IMR-90 (cell line): Measurements from ENCODE around the gene CBR1. TPM values are rescaled to one million over a fixed set of nuclear protein-coding genes. Genes with fewer than 3 reads are reported as not detected.
A peak's percentile ranks its signal among the peaks of the same experiment; 100 is the strongest.

Experiments
- ATAC-seq: fragments of 200-7000 bp; cut with Tn5 transposase; 2 replicates; pipeline ENCODE4 v1.9.1; 2020; ENCODE audit warnings: low read depth, mild to moderate bottlenecking, moderate library complexity
- BruUV-seq: library from RNA; stranded (reverse); fragments of 400-500 nt; replicated peaks from 2 replicates; lab custom pipeline; 2021; lab: Mats Ljungman, UMichigan
- CTCF ChIA-PET: fragments of 300-600 bp; formaldehyde crosslinking; extraction: SDS; loops from one replicate; lab custom pipeline; 2021; ENCODE audit warnings: antibody characterized with exemption; lab: Yijun Ruan, JAX
- POLR2A ChIA-PET: fragments of 300-600 bp; sonication (Branson Sonifier 250); formaldehyde crosslinking; loops from one replicate; lab custom pipeline; 2022; ENCODE audit warnings: antibody characterized with exemption; ENCODE audit not compliant: unreplicated experiment; lab: Charles Lee
- DNase-seq: peaks from one replicate; pipeline ENCODE4 v3.0.0; 2013
- H2AFZ ChIP-seq: replicated peaks from 2 replicates; pipeline ENCODE3; 2013; ENCODE audit warnings: low read length, mild to moderate bottlenecking; ENCODE audit not compliant: poor library complexity
- H2AK5ac ChIP-seq: 2 replicates; pipeline ENCODE4 v1.6.1; 2013; ENCODE audit warnings: low read depth, low read length, inconsistent platforms
- H2AK9ac ChIP-seq: replicated peaks from 2 replicates; pipeline ENCODE3; 2013; ENCODE audit warnings: mild to moderate bottlenecking, low read depth, low read length, moderate library complexity; ENCODE audit not compliant: poor library complexity
- H2BK120ac ChIP-seq: 2 replicates; pipeline ENCODE4 v1.6.1; 2013; ENCODE audit warnings: low read depth, low read length, inconsistent platforms
- H2BK15ac ChIP-seq: 3 replicates; pipeline ENCODE4 v1.6.1; 2013; ENCODE audit warnings: low read depth, low read length, inconsistent platforms
- H2BK20ac ChIP-seq: 2 replicates; pipeline ENCODE4 v1.6.1; 2013; ENCODE audit warnings: low read depth, mild to moderate bottlenecking, inconsistent platforms, low read length, moderate library complexity
- H2BK5ac ChIP-seq: 2 replicates; pipeline ENCODE4 v1.6.1; 2013; ENCODE audit warnings: mild to moderate bottlenecking, low read depth, low read length, inconsistent platforms; ENCODE audit not compliant: poor library complexity, severe bottlenecking
- H3K14ac ChIP-seq: replicated peaks from 2 replicates; pipeline ENCODE4 v1.6.1; 2013; ENCODE audit warnings: low read depth, low read length, inconsistent platforms
- H3K18ac ChIP-seq: 2 replicates; pipeline ENCODE4 v1.6.1; 2013; ENCODE audit warnings: low read depth, low read length, control low read depth
- H3K23ac ChIP-seq: 2 replicates; pipeline ENCODE4 v1.6.1; 2013; ENCODE audit warnings: low read depth, low read length, inconsistent platforms
- H3K27ac ChIP-seq: 2 replicates; pipeline ENCODE4 v1.5.1; 2013; ENCODE audit warnings: mild to moderate bottlenecking, control low read depth, low read length; ENCODE audit not compliant: insufficient read depth
- H3K27me3 ChIP-seq: 2 replicates; pipeline ENCODE4 v1.6.1; 2013; ENCODE audit warnings: low read length; ENCODE audit not compliant: control insufficient read depth, insufficient read depth
- H3K36me3 ChIP-seq: 2 replicates; pipeline ENCODE4 v1.6.1; 2013; ENCODE audit warnings: low read length, mixed read lengths; ENCODE audit not compliant: control insufficient read depth, insufficient read depth
- H3K4ac ChIP-seq: 2 replicates; pipeline ENCODE4 v1.6.1; 2013; ENCODE audit warnings: low read depth, low read length, inconsistent platforms
- H3K4me1 ChIP-seq: 2 replicates; pipeline ENCODE4 v1.6.1; 2013; ENCODE audit warnings: low read length, mixed read lengths; ENCODE audit not compliant: control insufficient read depth, insufficient read depth
- H3K4me2 ChIP-seq: 2 replicates; pipeline ENCODE4 v1.6.1; 2013; ENCODE audit warnings: low read depth, mild to moderate bottlenecking, control low read depth, low read length, moderate library complexity
- H3K4me3 ChIP-seq: 2 replicates; pipeline ENCODE4 v1.5.1; 2013; ENCODE audit warnings: low read depth, mild to moderate bottlenecking, control low read depth, low read length, moderate library complexity; ENCODE audit not compliant: insufficient read depth
- H3K56ac ChIP-seq: 2 replicates; pipeline ENCODE4 v1.6.1; 2013; ENCODE audit warnings: low read length, inconsistent platforms; ENCODE audit not compliant: insufficient read depth; ENCODE audit errors: extremely low read depth
- H3K79me1 ChIP-seq, 2 experiments: 2 replicates each; pipeline ENCODE4 v1.6.1; 2013; ENCODE audit warnings: low read length in 2 of 2, inconsistent platforms in 1 of 2, low read depth in 1 of 2
- H3K9ac ChIP-seq: 2 replicates; pipeline ENCODE4 v1.6.1; 2013; ENCODE audit warnings: low read depth, low read length, control low read depth
- H3K9me1 ChIP-seq: 2 replicates; pipeline ENCODE4 v1.6.1; 2013; ENCODE audit warnings: low read length, inconsistent platforms; ENCODE audit not compliant: insufficient read depth
- H3K9me3 ChIP-seq: 2 replicates; pipeline ENCODE4 v1.6.1; 2013; ENCODE audit warnings: low read length; ENCODE audit not compliant: control insufficient read depth, insufficient read depth
- H4K20me1 ChIP-seq: 2 replicates; pipeline ENCODE4 v1.6.1; 2013; ENCODE audit warnings: low read length, inconsistent platforms; ENCODE audit not compliant: insufficient read depth
- H4K5ac ChIP-seq: 2 replicates; pipeline ENCODE4 v1.6.1; 2013; ENCODE audit warnings: mild to moderate bottlenecking, low read depth, low read length, control low read depth
- H4K8ac ChIP-seq, 2 experiments: 2 replicates each; pipeline ENCODE4 v1.6.1; 2013; ENCODE audit warnings: low read depth in 2 of 2, low read length in 2 of 2, control low read depth in 1 of 2, inconsistent platforms in 1 of 2
- H4K91ac ChIP-seq: 2 replicates; pipeline ENCODE4 v1.6.1; 2013; ENCODE audit warnings: low read depth, low read length, inconsistent platforms; ENCODE audit not compliant: insufficient read depth
- CEBPB ChIP-seq: IDR thresholded peaks from 2 replicates; pipeline ENCODE4 v1.6.1; 2012; ENCODE audit warnings: low read depth, low read length, improper control_type of control experiment
- CHD1 ChIP-seq: IDR thresholded peaks from 2 replicates; pipeline ENCODE4 v1.6.1; 2012; ENCODE audit warnings: low read depth, low read length, improper control_type of control experiment
- CTCF ChIP-seq: conservative IDR thresholded peaks from 2 replicates; pipeline ENCODE4 v1.5.1; 2012; ENCODE audit warnings: mild to moderate bottlenecking, low read depth, low read length, improper control_type of control experiment
- ELK1 ChIP-seq: fragments of 150-350 bp; IDR thresholded peaks from 2 replicates; pipeline ENCODE4 v1.6.1; 2016; ENCODE audit warnings: low read depth, mild to moderate bottlenecking, low read length, moderate library complexity, borderline replicate concordance
- FOS ChIP-seq: fragments of 150-350 bp; IDR thresholded peaks from 2 replicates; pipeline ENCODE4 v1.6.1; 2016; ENCODE audit warnings: low read depth, low read length
- MAFK ChIP-seq: IDR thresholded peaks from 2 replicates; pipeline ENCODE4 v1.6.1; 2012; ENCODE audit warnings: low read depth, low read length, improper control_type of control experiment
- MAZ ChIP-seq: IDR thresholded peaks from 2 replicates; pipeline ENCODE4 v1.6.1; 2012; ENCODE audit warnings: low read depth, mild to moderate bottlenecking, low read length, improper control_type of control experiment, moderate library complexity, borderline replicate concordance
- MXI1 ChIP-seq: IDR thresholded peaks from 2 replicates; pipeline ENCODE4 v1.6.1; 2012; ENCODE audit warnings: low read depth, mild to moderate bottlenecking, low read length, moderate library complexity, borderline replicate concordance
- NFE2L2 ChIP-seq: fragments of 150-350 bp; IDR thresholded peaks from 2 replicates; pipeline ENCODE4 v1.6.1; 2016; ENCODE audit warnings: low read depth, mild to moderate bottlenecking, low read length
- POLR2A ChIP-seq: IDR thresholded peaks from 2 replicates; pipeline ENCODE4 v1.6.1; 2012; ENCODE audit warnings: mild to moderate bottlenecking, low read depth, low read length
- RCOR1 ChIP-seq: IDR thresholded peaks from 2 replicates; pipeline ENCODE4 v1.6.1; 2012; ENCODE audit warnings: mild to moderate bottlenecking, low read length, improper control_type of control experiment; ENCODE audit not compliant: insufficient replicate concordance
- RFX5 ChIP-seq: IDR thresholded peaks from 2 replicates; pipeline ENCODE4 v1.8.0; 2012; ENCODE audit warnings: low read depth, mild to moderate bottlenecking, low read length, moderate library complexity
- SMC3 ChIP-seq: fragments of 150-350 bp; IDR thresholded peaks from 2 replicates; pipeline ENCODE4 v1.6.1; 2016; ENCODE audit warnings: low read depth, mild to moderate bottlenecking, antibody characterized with exemption, low read length, moderate library complexity
- USF2 ChIP-seq: fragments of 150-350 bp; IDR thresholded peaks from 2 replicates; pipeline ENCODE4 v1.6.1; 2017; ENCODE audit warnings: mild to moderate bottlenecking, antibody characterized with exemption, low read length, low read depth
- WGBS, 2 experiments: methylation state at CpG; one replicate each; pipeline versions ENCODE4 v1.1.5 to v1.1.7; 2013; ENCODE audit warnings: missing lambda C conversion rate in 2 of 2; ENCODE audit not compliant: insufficient read length in 1 of 2; ENCODE audit errors: extremely low coverage in 2 of 2; 5-methylcytosine and 5-hydroxymethylcytosine counted together
- dilution Hi-C: fragments of 300-500 bp; cut with HindIII; formaldehyde crosslinking; loops from one replicate; pipeline ENCODE4 v1.14.3; 2018; ENCODE audit warnings: low sequenced_read_pairs; ENCODE audit not compliant: unreplicated experiment
- in situ Hi-C: fragments of 300-500 bp; cut with MboI; formaldehyde crosslinking; loops from 3 replicates; pipeline ENCODE4 v1.14.3; 2019; ENCODE audit warnings: low sequenced_read_pairs, inconsistent platforms, mixed read lengths
- intact Hi-C: fragments of 100-400 bp; cut with micrococcal nuclease; formaldehyde crosslinking; loops from 2 replicates; pipeline ENCODE4 v1.10.0; 2022
- polyA plus RNA-seq, 3 experiments: library from polyadenylated mRNA; depleted of rRNA; stranded (reverse); fragments of >200 nt; gene quantifications; 2 replicates each; pipeline ENCODE4 v1.2.3, GENCODE V29; 2012; ENCODE audit warnings: low replicate concordance in 1 of 3
- total RNA-seq: library from RNA; depleted of rRNA; stranded (reverse); fragments of >200 nt; gene quantifications from 2 replicates; pipeline ENCODE4 v1.2.3, GENCODE V29; 2012

The CBR1 gene
- total and polyA plus RNA-seq, 2 of the 4 experiments (the other 2 are of a cell fraction) = 122 to 222 TPM

- H3K27ac ChIP-seq = peak overlapping the region; percentile 41; the same call in 1 of the 2 replicates
- no peak for TF ChIP-seq MAFK
- TF ChIP-seq ELK1 = no peak
- no peak for TF ChIP-seq POLR2A
- no peak for TF ChIP-seq NFE2L2
- TF ChIP-seq CTCF = no peak
- TF ChIP-seq MAZ = no peak
- no peak for TF ChIP-seq USF2
- TF ChIP-seq CEBPB = no peak
- TF ChIP-seq RFX5 = no peak
- TF ChIP-seq FOS = no peak
- TF ChIP-seq CHD1 = no peak
- TF ChIP-seq RCOR1 = no peak
- TF ChIP-seq SMC3 = no peak
- no peak for TF ChIP-seq MXI1
Measured at GRCh38 chr21:36068748-36069398, 951 bp upstream of the CBR1 start.

More at GRCh38 chr21:36068748-36069398, 951 bp upstream of the CBR1 start:
- H2BK5ac ChIP-seq = peak overlapping the region; percentile 86
- peak overlapping the region; percentile 81 for H4K91ac ChIP-seq
- peak overlapping the region; percentile 73 for H4K5ac ChIP-seq
- DNase-seq = no peak
- intact Hi-C loops = no loop called here
- in situ Hi-C loops = no loop called here
- 94% methylated on average over 3 of the region's 5 CpGs; no CpG with 5 or more reads in 1 of the 2 experiments for WGBS, 2 experiments
- H3K18ac ChIP-seq = peak overlapping the region; percentile 75
- ATAC-seq = no peak
- H3K27me3 ChIP-seq = no peaks in the 10 kb centered on the region
- peak overlapping the region; percentile 89; the same call in 2 of the 3 replicates for H2BK15ac ChIP-seq
- POLR2A ChIA-PET = interaction anchor here (0.6 to 1.3 kb wide), 4 partner anchors 8 to 1306 kb away, joined by 3 to 8 read pairs (median 6); partner anchors contain the start of gene SETD4
- H3K36me3 ChIP-seq = peaks cover 17% of the 10 kb centered on the region
- H3K4ac ChIP-seq = peak overlapping the region; percentile 76
- H3K23ac ChIP-seq = 0 out of 2 replicates have a peak overlapping the region, but pooled peaks have one; percentile 14
- no peak overlapping the region for H3K4me2 ChIP-seq
- peaks cover 11% of the 10 kb centered on the region for H3K9me1 ChIP-seq
- H3K4me1 ChIP-seq = peaks cover 10% of the 10 kb centered on the region
- peaks cover 25 to 43% of the 10 kb centered on the region in 2 experiments; a peak in 3 of 4 replicates for H3K79me1 ChIP-seq
- no peak overlapping the region for H2AFZ ChIP-seq
- peak overlapping the region; percentile 29; the same call in 1 of the 2 replicates for H3K56ac ChIP-seq
- H4K20me1 ChIP-seq = peaks cover 10% of the 10 kb centered on the region; the same call in 1 of the 2 replicates
- CTCF ChIA-PET = interaction anchor here (0.6 to 0.7 kb wide), 2 partner anchors 437 to 1181 kb away, joined by 4 read pairs; no protein-coding TSS in a partner anchor
- peaks cover 7% of the 10 kb centered on the region for H3K9me3 ChIP-seq
- peak overlapping the region; percentile 89 for H2BK120ac ChIP-seq
- peak overlapping the region; percentile 91 for H2BK20ac ChIP-seq
- BruUV-seq = no TSS peak
- peak overlapping the region; percentile 74 for H2AK9ac ChIP-seq
- no peak overlapping the region for H3K9ac ChIP-seq
- dilution Hi-C loops = no loop called here
- H4K8ac ChIP-seq = peak overlapping the region; percentile 72 to 82
- H2AK5ac ChIP-seq = peak overlapping the region; percentile 70; the same call in 1 of the 2 replicates
- peak overlapping the region; percentile 58 for H3K14ac ChIP-seq
- no peak overlapping the region for H3K4me3 ChIP-seq
